DMS 273 treated with DMSO at 0.1 percent for 48 hours (cell line): Measurements from ENCODE around the gene IGF2R.

Experiments used
- DNase-seq: peaks from one replicate; lab custom pipeline; 2025; lab: John Stamatoyannopoulos, UW

Gene IGF2R

GRCh38 chr6:160044687-160045086, 75.8 kb downstream of the IGF2R start:
- no peak for DNase-seq

GRCh38 chr6:160048471-160048870, 79.6 kb downstream of the IGF2R start:
- no peak for DNase-seq

- DNase-seq: no peak
These were observed 80.5 kb downstream of the IGF2R start for GRCh38 chr6:160049346-160049745.

- no peak for DNase-seq
These were observed 81.1 kb downstream of the IGF2R start for GRCh38 chr6:160050022-160050421.

GRCh38 chr6:160051390-160051789, 82.5 kb downstream of the IGF2R start:
- no peak for DNase-seq

GRCh38 chr6:160054271-160054670, 85.4 kb downstream of the IGF2R start:
- DNase-seq: no peak

GRCh38 chr6:160054913-160055312, 86.0 kb downstream of the IGF2R start:
- no peak for DNase-seq

- no peak for DNase-seq
These were observed 86.5 kb downstream of the IGF2R start for GRCh38 chr6:160055378-160055777.

GRCh38 chr6:160055813-160056212, 86.9 kb downstream of the IGF2R start:
- no peak for DNase-seq

GRCh38 chr6:160057080-160057479, 88.2 kb downstream of the IGF2R start:
- no peak for DNase-seq

GRCh38 chr6:160058603-160059215, 89.8 kb downstream of the IGF2R start:
- no peak for DNase-seq

GRCh38 chr6:160060221-160060620, 91.3 kb downstream of the IGF2R start:
- no peak for DNase-seq

GRCh38 chr6:160060920-160061447, 92.1 kb downstream of the IGF2R start:
- no peak for DNase-seq

GRCh38 chr6:160063771-160064413, 95.0 kb downstream of the IGF2R start:
- no peak for DNase-seq

GRCh38 chr6:160065200-160065599, 96.3 kb downstream of the IGF2R start:
- no peak for DNase-seq

GRCh38 chr6:160067564-160067963, 98.7 kb downstream of the IGF2R start:
- DNase-seq: no peak

- no peak for DNase-seq
These were observed 99.5 kb downstream of the IGF2R start for GRCh38 chr6:160068346-160068745.

GRCh38 chr6:160069050-160069454, 100.2 kb downstream of the IGF2R start:
- DNase-seq: no peak

- no peak for DNase-seq
These were observed 100.6 kb downstream of the IGF2R start for GRCh38 chr6:160069459-160069858.

GRCh38 chr6:160070427-160070826, 101.5 kb downstream of the IGF2R start:
- DNase-seq: no peak

- no peak for DNase-seq
These were observed 101.9 kb downstream of the IGF2R start for GRCh38 chr6:160070831-160071230.

- no peak for DNase-seq
These were observed 103.2 kb downstream of the IGF2R start for GRCh38 chr6:160071805-160072690.

- DNase-seq: no peak
These were observed 104.4 kb downstream of the IGF2R start for GRCh38 chr6:160073272-160073671.
